ENCODE results near the gene ETNK1.
"Not testable (repeated sequence)": the region's sequence is repeated elsewhere in the genome, so short reads cannot be mapped to it uniquely, and the experiment has no call there.

The ETNK1 gene

DNA sequence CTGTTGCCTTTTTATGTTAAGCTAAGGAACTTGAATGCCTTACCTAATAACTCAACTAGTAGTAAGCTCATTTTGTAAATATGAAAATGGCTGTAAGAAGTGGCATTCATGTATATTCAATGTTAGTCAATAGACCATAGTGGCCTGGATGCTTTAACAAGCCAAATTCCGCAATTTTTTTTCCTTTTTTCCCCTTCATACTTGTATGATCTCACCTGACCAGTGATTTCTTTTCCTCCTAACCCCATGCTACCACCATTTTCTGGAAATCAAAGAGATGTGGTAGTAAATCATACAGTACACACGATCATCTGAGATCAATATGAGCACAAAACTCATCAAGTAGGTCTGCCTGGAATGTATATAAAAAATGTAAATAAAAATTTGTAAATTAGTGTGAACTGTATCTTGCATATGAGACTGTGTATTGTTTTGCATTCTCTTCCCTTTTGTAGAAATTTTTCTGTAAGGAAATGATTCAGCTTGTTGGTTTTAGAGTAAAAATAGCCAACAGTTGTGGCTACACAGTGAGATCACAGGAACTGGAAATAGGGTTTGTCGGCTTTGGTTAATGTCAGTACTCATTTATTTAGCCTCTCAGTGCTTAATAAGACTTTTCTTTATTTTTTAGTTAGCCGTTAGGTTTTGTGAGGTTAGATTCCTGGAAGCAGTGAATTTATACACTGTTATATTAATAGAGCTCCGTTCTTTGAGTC, 62.5 kb downstream of the ETNK1 start:
- peak; percentile 35 for DNase-seq (ENCODE audit: low spot score)

DNA sequence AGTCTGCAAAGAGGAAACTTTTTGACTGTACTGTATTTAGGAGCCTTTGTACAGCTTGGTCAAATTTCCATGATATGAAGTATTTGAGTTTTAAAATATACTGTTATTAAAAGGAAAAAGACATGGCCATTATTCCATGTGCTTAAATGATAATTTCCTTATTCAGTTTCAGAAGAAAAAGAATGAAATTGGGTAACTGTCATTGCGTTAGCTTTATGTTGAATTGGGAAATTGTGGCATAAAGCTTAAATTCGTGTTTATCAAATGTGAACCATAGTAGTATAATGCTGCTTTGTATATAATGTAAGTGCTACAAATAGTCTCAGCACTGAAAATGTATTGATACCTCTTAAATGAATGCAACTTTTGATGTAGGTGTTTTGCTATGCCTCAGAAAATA, 64.9 kb downstream of the ETNK1 start:
- no peak for DNase-seq (ENCODE audit: low spot score)

DNA sequence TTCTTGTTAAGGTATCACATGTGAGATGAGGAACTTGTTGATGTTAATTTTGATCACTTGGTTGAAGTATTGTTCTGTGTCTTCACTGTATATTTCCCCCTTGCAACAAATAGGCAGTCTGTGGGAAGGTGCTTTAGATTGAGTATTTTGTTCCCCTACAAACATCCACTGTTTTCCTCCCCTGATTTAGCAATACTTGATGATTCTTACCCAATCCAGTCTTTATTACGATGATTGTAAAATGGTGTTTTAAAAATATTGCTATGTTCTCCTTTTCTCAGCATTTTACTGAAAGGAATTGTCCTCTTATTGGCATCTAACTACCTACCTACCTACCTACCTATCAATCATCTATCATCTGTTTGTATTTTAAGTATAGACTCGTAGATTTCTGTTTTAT, 66.3 kb downstream of the ETNK1 start:
- no peak for DNase-seq (ENCODE audit: low spot score)

DNA sequence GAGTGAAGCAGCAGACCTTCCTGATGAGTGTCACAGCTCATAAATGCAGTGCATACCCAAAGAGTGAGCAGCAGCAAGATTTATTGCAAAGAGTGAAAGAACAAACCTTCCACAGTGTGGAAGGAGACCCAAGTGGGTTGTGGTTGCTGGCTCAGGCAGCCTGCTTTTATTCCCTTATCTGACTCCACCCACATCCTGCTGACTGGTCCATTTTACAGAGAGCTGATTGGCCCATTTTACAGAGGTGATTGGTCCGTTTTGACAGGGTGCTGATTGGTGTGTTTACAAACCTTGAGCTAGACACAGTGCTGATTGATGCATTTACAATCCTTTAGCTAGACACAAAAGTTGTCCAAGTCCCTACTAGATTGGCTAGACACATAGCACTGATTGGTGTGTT, 67.5 kb downstream of the ETNK1 start:
- not testable (repeated sequence) for DNase-seq (ENCODE audit: low spot score)

DNA sequence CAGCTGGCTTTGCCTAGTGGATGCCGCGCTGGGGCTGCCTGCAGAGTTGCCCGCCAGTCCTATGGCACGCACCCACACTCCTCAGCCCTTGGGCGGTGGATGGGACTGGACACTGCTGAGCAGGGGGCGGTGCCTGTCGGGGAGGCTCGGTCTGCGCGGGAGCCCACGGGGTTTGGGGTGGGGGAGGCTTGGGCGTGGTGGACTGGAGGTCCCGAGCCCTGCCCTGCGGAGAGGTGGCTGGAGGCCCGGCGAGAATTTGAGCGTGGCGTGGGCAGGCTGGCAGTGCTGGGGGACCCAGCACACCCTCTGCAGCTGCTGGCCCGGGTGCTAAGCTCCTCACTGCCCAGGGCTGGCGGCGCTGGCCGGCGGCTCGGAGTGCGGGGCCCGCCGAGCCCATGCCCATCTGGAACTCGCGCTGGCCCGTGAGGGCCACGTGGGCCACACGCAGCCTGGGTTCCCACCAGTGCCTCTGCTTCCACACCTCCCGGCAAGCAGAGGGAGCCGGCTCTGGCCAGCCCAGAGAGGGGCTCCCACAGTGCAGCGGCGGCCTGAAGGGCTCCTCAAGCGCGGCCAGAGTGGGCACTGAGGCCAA, 68.1 kb downstream of the ETNK1 start:
- DNase-seq (ENCODE audit: low spot score): no peak

DNA sequence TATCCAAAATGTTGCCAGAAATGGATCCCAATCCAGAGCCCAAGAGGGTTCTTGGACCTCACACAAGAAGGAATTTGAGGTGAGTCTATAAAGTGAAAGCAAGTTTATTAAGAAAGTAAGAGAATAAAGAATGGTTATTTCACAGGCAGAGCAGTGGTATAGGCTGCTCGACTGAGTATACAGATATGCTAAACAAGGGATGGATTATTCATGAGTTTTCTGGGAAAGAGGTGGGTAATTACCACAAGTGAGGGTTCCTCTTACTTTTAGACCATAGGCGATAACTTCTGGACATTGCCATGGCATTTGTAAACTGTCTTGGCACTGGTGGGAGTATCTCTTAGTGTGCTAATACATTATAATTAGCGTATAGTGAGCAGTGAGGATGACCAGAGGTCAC, 73.6 kb downstream of the ETNK1 start:
- DNase-seq (ENCODE audit: low spot score): no peak

DNA sequence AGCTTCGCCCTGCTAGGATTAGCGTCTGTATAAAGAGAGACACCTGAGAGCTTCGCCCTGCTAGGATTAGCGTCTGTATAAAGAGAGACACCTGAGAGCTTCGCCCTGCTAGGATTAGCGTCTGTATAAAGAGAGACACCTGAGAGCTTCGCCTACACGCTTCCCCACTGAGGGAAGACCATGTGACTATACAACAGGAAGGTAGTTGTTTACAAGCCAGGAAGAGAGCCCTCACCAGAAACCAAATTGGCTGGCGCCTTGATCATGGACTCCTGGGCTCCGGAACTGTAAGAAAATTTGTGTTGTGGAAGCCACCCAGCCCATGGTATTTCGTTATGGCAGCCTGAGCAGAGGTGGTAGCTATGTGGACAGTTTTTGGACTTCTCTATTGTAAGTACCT, 74.7 kb downstream of the ETNK1 start:
- DNase-seq (ENCODE audit: low spot score): not testable (repeated sequence)

DNA sequence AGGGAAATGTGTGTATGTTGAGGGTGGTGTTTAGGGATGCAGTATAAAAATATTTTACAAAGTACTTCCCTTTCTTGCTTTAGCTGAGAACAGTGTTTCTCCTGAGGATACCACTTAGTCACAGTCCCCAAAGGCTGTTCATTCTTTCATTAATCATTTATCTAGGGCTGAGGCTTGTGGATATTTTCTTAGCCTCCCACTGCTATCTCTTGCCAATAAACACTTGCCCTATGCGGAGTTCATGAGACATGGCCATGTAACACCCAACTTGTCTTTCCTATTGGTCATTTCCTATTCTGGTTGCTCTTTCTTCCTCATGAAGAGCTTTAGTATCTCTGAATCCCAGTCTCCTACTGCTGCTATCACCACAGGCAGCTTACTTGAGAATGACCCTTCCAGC, 75.1 kb downstream of the ETNK1 start:
- DNase-seq (ENCODE audit: low spot score): peak; percentile 7

DNA sequence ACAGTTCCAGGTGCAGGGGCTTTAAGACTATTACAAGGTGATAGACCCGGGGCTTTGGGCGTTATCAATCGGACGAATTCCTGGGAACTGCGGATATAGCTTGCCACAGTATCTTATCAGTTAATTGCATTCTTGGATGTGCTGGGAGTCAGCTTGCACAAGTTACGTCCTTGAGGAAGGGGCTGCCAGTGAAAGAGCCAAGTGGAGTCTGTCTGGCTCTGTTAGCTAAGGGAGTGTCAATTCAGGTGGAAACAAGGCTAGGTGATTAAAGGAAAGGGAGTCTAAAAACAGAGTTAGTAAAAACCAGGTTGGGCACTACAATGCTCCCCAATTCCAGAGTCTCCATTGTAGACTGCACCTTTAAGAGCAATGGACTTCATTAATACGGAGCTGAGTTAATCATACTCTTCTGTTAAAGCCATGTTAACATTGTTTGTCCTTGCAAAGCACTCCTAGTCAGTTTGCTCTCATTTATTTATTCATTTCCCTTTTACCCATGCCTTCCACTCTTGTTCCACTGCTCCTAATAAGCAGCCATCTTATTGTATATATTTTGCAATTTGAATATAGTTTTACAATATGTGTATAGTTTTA, 76.3 kb downstream of the ETNK1 start:
- not testable (repeated sequence) for DNase-seq (ENCODE audit: low spot score)

DNA sequence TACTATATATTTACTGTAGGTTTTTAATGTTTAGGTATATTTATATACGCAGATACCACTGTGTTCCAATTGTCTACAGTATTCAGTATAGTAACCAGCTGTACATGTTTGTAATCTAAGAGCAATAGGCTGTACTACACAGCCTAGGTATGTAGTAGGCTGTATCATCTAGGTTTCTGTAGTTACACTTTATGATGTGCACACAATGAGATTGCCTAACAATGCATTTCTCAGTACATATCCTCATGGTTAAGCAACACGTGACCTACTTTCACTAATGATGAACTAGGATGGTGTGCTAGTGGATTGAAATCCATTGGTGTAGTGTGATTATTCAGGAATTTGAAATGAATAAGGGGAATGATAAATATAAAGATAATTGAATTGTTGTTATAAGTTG, 77.7 kb downstream of the ETNK1 start:
- DNase-seq (ENCODE audit: low spot score): no peak

DNA sequence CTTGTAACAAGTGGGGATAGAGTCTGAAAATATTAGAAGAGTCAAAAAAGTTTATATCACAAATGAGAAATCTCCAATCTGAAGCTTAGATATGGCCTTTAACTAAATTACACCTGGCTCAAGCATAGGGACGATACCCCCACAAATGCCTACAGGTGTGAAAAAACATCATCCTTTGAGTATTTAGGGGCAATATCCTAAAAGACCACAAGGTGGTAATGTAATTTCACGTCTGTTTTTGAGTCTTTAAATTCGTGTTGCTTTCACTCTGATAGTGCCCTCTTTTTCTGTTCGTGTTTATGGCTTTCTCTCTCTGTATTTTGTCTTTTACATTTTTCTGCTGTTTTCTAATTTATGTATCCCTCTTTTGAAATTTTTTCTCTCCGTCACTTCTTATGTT, 84.3 kb downstream of the ETNK1 start:
- peak; percentile 54 for DNase-seq (ENCODE audit: low spot score)

DNA sequence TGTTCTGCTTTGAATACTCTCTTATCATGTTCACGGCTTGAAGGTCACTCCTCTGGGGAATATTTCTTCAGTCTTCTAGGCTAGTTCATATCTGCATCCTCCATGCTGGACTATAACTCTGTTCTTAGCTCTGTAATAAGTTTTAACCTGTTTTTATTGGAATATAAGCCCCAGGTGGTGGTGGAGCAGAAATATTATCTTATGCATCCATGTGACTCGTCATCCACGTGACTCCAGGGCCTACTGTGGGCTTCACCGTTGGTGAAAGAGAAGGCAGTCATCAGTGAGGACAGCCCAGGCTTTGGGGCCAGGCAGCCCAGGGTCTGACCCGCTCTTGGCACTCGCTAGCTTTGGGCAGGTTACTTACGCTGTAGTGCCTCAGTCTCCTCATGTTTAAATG, 87.1 kb downstream of the ETNK1 start:
- no peak for DNase-seq (ENCODE audit: low spot score)

DNA sequence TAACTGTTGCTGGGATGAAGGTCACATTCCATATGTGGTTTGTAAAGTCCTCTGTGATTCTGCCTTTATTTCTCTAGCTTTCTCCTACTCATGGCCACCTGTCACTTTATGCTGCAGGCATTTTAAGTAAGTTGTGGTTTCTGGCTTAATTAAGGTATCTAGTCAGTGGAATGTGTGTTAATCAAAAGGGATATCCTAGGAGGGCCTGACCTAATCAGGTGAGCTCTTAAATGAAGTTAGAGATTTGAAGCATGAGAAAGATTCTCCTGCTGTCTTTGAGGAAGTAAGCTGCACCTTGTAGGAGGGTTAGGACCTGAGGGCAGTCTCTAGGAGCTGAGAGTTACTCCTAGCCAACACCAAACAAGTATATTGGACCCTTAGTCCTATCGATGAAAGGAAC, 90.3 kb downstream of the ETNK1 start:
- no peak for DNase-seq (ENCODE audit: low spot score)

DNA sequence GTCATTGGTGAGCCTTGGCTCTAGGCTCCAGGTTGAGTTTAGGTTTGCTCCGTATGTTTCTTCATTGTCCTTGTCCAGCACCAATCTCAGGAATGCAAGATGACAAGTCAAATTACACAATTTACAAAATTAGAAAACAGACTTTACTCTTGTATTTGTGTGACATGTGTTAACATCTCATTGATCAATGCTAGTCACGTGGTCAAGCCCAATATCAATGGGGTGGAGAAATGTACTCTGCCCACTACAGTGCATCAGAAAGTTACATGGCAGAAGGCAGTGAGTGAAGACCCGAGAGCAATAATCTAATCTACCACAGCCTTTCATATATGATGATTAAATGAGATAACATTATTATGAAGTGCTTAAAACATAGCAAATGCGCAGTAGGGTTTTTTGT, 94.8 kb downstream of the ETNK1 start:
- no peak for DNase-seq (ENCODE audit: low spot score)

DNA sequence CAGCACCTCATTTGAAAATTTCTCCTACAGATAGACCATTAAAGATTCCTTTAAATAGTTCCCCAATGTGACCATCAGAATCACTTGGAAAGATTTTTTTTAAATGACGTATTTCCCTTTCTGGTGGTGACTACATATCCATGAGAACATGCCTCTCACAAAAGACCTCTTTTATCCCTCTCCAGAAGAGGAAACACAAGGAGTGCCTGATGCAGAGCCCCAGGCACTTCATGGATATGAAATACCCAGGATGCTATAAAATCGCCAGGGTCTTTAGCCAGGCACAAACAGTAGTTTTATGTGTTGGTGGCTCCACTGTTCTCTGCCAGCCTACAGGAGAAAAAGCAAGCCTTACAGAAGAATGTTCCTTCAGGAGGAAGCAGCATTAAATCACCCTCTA, 97.1 kb downstream of the ETNK1 start:
- DNase-seq (ENCODE audit: low spot score): no peak

DNA sequence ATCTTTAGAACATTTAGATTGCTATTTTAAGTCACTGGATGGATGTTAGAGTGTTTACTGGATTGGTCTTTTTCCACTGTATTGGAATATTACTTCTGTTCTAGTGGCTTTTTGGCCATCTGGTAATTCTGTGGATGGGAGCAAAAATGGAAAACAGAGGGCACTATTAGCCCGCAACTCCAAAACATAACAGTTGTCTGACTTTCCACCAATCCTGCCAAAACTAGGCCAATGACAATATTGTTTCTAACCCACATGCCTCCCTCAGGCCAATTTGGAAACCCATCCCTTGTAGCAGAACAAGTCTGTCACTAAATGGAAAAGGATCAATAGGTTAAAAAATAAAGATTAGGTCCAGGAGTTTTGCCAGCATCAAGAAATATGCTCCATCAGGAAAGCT, 97.8 kb downstream of the ETNK1 start:
- DNase-seq (ENCODE audit: low spot score): no peak

DNA sequence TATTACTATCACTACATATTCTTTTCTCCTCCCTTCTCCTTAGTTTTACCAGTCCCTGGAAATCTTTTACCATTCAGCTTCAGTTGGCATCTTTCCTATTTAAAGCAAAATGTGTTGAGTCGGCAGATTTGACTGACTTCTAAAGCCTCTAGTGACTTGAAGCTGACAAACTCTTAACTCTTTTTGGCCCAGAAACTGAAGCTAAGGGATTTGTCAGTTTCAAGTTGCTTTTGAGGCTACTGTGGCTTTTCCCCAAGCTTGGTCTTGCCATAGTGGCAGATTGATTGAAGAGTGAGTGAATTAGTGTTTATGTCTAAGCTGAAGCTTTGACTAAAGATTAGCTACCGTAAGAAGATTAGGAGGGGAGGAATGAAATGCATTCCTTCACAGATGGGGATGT, 104.0 kb downstream of the ETNK1 start:
- no peak for DNase-seq (ENCODE audit: low spot score)

DNA sequence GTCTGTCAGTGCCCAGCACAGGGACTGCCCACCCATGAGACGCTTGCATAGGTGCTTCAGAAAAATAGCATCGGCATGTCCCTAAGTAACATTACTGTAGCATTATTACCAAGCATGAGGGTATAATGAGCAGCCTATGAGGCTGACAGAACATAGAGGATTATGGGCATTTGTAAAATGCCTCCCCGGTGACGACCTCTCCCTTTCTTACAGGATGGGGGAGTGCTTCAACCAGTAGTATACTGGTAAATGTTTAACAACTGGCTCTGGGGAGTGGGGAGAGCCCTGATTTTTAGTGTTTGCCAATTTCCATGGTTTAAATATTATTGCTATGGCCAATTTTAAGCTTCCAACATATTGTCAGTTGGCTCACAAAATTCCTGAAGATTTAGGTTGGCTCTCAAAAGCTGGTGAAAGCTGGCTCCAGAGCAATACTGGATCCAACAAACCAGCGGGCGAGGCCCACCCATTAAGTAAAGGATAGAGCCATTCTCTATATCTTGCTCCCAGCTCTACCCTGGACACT, 104.5 kb downstream of the ETNK1 start:
- DNase-seq (ENCODE audit: low spot score): no peak

DNA sequence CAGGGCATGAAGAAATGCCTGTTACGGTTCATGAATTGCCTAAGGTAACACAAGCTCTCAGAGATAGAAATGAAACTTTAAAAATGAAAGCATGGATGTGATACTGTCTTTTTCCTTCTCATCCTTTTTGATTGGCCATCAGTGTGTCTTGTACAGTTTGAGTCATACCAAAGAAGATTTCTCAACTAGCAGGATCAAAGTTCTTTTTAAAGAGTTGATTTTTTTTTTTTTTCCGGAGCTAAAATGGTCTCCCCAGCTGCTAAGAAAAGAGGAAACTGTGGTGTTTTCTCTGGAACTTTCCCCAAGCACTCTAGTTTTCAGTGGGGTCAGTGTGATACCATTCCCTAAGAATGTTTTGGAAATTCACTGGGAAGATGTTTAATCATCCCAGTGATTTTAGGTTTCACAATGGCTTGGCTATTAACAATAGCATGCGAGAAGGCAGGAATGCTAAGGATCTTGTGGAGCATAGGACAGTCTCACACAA, 105.0 kb downstream of the ETNK1 start:
- DNase-seq (ENCODE audit: low spot score): peak; percentile 72

DNA sequence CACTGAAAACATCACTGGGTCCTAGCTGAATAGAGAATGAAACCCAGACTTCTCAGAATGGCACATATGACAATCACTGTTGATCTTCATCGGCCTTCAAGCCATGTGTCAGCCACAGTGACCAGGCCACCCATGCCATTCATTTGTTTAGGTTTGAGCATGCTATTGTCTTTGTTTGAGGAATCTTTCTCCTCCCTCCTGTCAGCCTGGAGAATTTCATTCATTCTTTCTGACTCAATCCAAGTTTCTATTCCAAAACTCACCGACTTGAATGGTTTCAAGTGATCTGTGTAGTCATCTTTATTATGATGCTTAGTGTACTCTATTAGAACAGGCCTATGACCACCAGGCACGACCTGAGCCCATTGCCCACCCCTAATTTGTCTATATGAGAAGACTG, 106.3 kb downstream of the ETNK1 start:
- no peak for DNase-seq (ENCODE audit: low spot score)

DNA sequence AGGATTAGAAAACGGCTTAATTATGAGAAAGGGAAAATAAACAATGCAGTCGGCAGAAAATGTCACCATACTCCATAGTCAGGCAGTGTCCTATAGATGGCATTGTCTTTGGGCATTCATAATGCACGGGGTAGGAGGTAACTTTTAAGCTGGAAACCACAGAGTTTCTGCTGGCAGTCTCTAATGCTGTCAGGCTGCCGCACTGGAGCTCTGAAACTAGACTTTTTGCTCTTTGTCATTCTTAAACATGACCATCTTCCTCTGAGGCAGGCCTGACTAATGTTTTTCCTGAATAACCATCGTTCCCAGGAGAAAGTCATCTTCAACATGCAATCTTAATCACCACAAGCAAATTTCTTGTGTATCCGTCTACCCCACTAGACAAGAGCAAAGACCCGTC, 108.8 kb downstream of the ETNK1 start:
- DNase-seq (ENCODE audit: low spot score): peak; percentile 19

DNA sequence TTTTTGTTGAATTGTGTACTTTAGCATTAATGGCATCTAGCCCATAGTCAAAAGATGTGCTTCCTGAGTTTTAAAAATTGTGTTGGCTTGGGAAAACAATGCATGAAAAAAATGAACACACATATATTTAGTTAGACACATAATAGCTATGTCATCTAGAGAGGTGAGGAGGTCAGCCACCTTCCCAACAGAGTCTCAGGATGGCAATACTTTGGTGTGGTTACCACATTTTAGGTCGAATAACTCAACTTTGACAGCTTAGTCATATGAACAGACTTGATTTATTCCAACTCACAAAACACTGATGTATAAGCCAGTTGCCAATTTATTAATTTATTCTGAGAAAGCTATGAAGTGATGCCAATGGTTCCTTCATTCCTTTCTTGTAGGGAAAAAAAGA, 114.0 kb downstream of the ETNK1 start:
- no peak for DNase-seq (ENCODE audit: low spot score)

Measured in AG08395 (cell line).